Measurements from ENCODE around the gene LCE7A. TPM values are rescaled to one million over a fixed set of nuclear protein-coding genes. Genes with fewer than 3 reads are reported as not detected.

Gene LCE7A
- polyA plus RNA-seq, 1 donor from 2014 or later: not detected

- TF ChIP-seq MXI1 (conservative IDR thresholded peaks at IDR 0.05; ENCODE audit: poor library complexity, severe bottlenecking): no peak
- TF ChIP-seq TAF1 (IDR thresholded peaks at IDR 0.05; ENCODE audit: low read depth): no peak
- TF ChIP-seq REST (IDR thresholded peaks at IDR 0.05; ENCODE audit: borderline replicate concordance): no peak
- no peak for TF ChIP-seq RAD21 (conservative IDR thresholded peaks at IDR 0.05)
- TF ChIP-seq EP300 (conservative IDR thresholded peaks at IDR 0.05; ENCODE audit: poor library complexity, severe bottlenecking): no peak
- TF ChIP-seq SMC3 (conservative IDR thresholded peaks at IDR 0.05; ENCODE audit: poor library complexity): no peak
- TF ChIP-seq POLR2AphosphoS5 (IDR thresholded peaks at IDR 0.05): no peak
- no peak for TF ChIP-seq EZH2 (IDR thresholded peaks at IDR 0.05; ENCODE audit: borderline replicate concordance, insufficient read depth, low read length, poor library complexity, severe bottlenecking)
- no peak for TF ChIP-seq CTCF (IDR thresholded peaks at IDR 0.05; ENCODE audit: poor library complexity, severe bottlenecking)
Measured at GRCh38 chr1:152860129-152860528, 333 bp downstream of the LCE7A start.

GRCh38 chr1:152861374-152861773, 1.6 kb downstream of the LCE7A start:
- H3K27me3 ChIP-seq (ENCODE audit: insufficient read depth, low read depth, low read length): no peaks in the 10 kb centered on the region
- no peak overlapping the region for H3K27ac ChIP-seq (ENCODE audit: low read length)
- no peaks in the 10 kb centered on the region for H3F3A ChIP-seq (ENCODE audit: insufficient read depth, low read length, poor library complexity, severe bottlenecking)
- no peak overlapping the region for H3K9ac ChIP-seq (ENCODE audit: low read length)
- no peak for TF ChIP-seq RAD21 (conservative IDR thresholded peaks at IDR 0.05)
- TF ChIP-seq CTCF (IDR thresholded peaks at IDR 0.05; ENCODE audit: poor library complexity, severe bottlenecking): no peak
- no peak for TF ChIP-seq POLR2AphosphoS5 (IDR thresholded peaks at IDR 0.05)
- TF ChIP-seq EP300 (conservative IDR thresholded peaks at IDR 0.05; ENCODE audit: poor library complexity, severe bottlenecking): no peak
- TF ChIP-seq EZH2 (IDR thresholded peaks at IDR 0.05; ENCODE audit: borderline replicate concordance, insufficient read depth, low read length, poor library complexity, severe bottlenecking): no peak
- no peak for TF ChIP-seq MXI1 (conservative IDR thresholded peaks at IDR 0.05; ENCODE audit: poor library complexity, severe bottlenecking)
- TF ChIP-seq SMC3 (conservative IDR thresholded peaks at IDR 0.05; ENCODE audit: poor library complexity): no peak
- TF ChIP-seq REST (IDR thresholded peaks at IDR 0.05; ENCODE audit: borderline replicate concordance): no peak
- TF ChIP-seq TAF1 (IDR thresholded peaks at IDR 0.05; ENCODE audit: low read depth): no peak
- H3K4me2 ChIP-seq (ENCODE audit: low read length): no peak overlapping the region
- H3K4me3 ChIP-seq (ENCODE audit: low read length): no peak overlapping the region
- no peaks in the 10 kb centered on the region for H3K36me3 ChIP-seq (ENCODE audit: insufficient read depth, low read length)
- no peaks in the 10 kb centered on the region for H4K20me1 ChIP-seq (ENCODE audit: insufficient read depth)
- H3K9me2 ChIP-seq (ENCODE audit: insufficient read depth, low read length): no peaks in the 10 kb centered on the region
- no peaks in the 10 kb centered on the region for H3K79me2 ChIP-seq (replicated peaks; ENCODE audit: insufficient read depth, low read length)
- no peak overlapping the region for H2AFZ ChIP-seq (ENCODE audit: low read depth, low read length)
- H3K9me3 ChIP-seq (ENCODE audit: low read length): no peaks in the 10 kb centered on the region

More at GRCh38 chr1:152860129-152860528, 333 bp downstream of the LCE7A start:
- Histone ChIP-seq H3K4me3 (ENCODE audit: low read length) (no peak overlapping the region), H3K36me3 (ENCODE audit: insufficient read depth, low read length) (no peaks in the 10 kb centered on the region), H3K9ac (ENCODE audit: low read length) (no peak overlapping the region), H3K9me3 (ENCODE audit: low read length) (no peaks in the 10 kb centered on the region), H3K4me2 (ENCODE audit: low read length) (no peak overlapping the region), H4K20me1 (ENCODE audit: insufficient read depth) (no peaks in the 10 kb centered on the region), H3K79me2 (replicated peaks; ENCODE audit: insufficient read depth, low read length) (no peaks in the 10 kb centered on the region), H3K9me2 (ENCODE audit: insufficient read depth, low read length) (no peaks in the 10 kb centered on the region), H2AFZ (ENCODE audit: low read depth, low read length) (no peak overlapping the region), H3F3A (ENCODE audit: insufficient read depth, low read length, poor library complexity, severe bottlenecking) (no peaks in the 10 kb centered on the region), H3K27me3 (ENCODE audit: insufficient read depth, low read depth, low read length) (no peaks in the 10 kb centered on the region), H3K27ac (ENCODE audit: low read length) (no peak overlapping the region)

All from neural cell (in vitro differentiated cells).